PC-9 (cell line): ENCODE measurements around the gene ACP1.

ENCODE experiments used
- EZH2 ChIP-seq: fragments of 200-600 bp; sonication (generic); IDR thresholded peaks from 2 replicates; pipeline ENCODE4 v1.8.0; 2017; ENCODE audit warnings: antibody characterized with exemption, low read depth
- TF ChIP-seq, protein P1 (sequence below): fragments of 200-600 bp; sonication (generic); conservative IDR thresholded peaks from 2 replicates; pipeline ENCODE4 v1.6.1; 2017; ENCODE audit warnings: mixed run types, antibody characterized with exemption, mild to moderate bottlenecking, moderate library complexity

DNA sequence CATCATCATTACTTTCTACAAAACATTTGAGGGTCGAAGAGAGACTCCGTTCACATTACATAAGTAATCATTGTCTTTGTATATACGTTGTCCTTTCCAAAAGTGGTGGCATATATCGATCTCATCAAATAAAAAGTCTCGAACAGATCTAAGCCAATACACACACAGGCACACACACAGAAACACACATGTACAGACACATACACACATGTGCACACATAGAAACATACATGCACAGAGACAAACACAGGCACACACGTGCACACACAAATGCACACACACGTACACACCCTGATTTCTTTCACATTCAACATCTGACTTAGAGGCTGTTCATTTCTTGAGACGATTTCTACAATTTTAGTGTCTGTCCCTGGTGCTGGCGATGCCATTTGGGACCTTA, 40.6 kb downstream of the ACP1 start:
- TF ChIP-seq, protein P1, sequence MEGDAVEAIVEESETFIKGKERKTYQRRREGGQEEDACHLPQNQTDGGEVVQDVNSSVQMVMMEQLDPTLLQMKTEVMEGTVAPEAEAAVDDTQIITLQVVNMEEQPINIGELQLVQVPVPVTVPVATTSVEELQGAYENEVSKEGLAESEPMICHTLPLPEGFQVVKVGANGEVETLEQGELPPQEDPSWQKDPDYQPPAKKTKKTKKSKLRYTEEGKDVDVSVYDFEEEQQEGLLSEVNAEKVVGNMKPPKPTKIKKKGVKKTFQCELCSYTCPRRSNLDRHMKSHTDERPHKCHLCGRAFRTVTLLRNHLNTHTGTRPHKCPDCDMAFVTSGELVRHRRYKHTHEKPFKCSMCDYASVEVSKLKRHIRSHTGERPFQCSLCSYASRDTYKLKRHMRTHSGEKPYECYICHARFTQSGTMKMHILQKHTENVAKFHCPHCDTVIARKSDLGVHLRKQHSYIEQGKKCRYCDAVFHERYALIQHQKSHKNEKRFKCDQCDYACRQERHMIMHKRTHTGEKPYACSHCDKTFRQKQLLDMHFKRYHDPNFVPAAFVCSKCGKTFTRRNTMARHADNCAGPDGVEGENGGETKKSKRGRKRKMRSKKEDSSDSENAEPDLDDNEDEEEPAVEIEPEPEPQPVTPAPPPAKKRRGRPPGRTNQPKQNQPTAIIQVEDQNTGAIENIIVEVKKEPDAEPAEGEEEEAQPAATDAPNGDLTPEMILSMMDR = no peak
- TF ChIP-seq EZH2 = no peak
